D721Med (cell line): ENCODE measurements around the gene SORL1.
"Not testable (repeated sequence)": the region's sequence is repeated elsewhere in the genome, so short reads cannot be mapped to it uniquely, and the experiment has no call there.

Experiments
- DNase-seq: peaks from one replicate; pipeline ENCODE4 v3.0.0; 2011; ENCODE audit warnings: low spot score; ENCODE audit not compliant: insufficient read length
- FAIRE-seq: peaks from 2 replicates; lab custom pipeline; 2011; peaks lifted over from hg19 to GRCh38; lab: Jason Lieb, UNC
- TF ChIP-seq, protein P1 (sequence below): IDR thresholded peaks from 2 replicates; pipeline ENCODE4 v1.5.1; 2012; ENCODE audit warnings: mild to moderate bottlenecking, control low read depth; ENCODE audit not compliant: insufficient read depth; ENCODE audit errors: missing control alignments

SORL1 gene

GRCh38 chr11:121474680-121475079 lies 22.6 kb downstream of the SORL1 start:
- TF ChIP-seq, protein P1, sequence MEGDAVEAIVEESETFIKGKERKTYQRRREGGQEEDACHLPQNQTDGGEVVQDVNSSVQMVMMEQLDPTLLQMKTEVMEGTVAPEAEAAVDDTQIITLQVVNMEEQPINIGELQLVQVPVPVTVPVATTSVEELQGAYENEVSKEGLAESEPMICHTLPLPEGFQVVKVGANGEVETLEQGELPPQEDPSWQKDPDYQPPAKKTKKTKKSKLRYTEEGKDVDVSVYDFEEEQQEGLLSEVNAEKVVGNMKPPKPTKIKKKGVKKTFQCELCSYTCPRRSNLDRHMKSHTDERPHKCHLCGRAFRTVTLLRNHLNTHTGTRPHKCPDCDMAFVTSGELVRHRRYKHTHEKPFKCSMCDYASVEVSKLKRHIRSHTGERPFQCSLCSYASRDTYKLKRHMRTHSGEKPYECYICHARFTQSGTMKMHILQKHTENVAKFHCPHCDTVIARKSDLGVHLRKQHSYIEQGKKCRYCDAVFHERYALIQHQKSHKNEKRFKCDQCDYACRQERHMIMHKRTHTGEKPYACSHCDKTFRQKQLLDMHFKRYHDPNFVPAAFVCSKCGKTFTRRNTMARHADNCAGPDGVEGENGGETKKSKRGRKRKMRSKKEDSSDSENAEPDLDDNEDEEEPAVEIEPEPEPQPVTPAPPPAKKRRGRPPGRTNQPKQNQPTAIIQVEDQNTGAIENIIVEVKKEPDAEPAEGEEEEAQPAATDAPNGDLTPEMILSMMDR = no peak
- DNase-seq (no peak), FAIRE-seq (no peak)

GRCh38 chr11:121476379-121477032 lies 24.4 kb downstream of the SORL1 start:
- DNase-seq = no peak
- no peak for FAIRE-seq

GRCh38 chr11:121478226-121478894 lies 26.2 kb downstream of the SORL1 start:
- FAIRE-seq (no peak), DNase-seq (no peak)
- TF ChIP-seq, protein P1 = no peak

More at GRCh38 chr11:121476379-121477032, 24.4 kb downstream of the SORL1 start:
- TF ChIP-seq, protein P1 = no peak

DNA sequence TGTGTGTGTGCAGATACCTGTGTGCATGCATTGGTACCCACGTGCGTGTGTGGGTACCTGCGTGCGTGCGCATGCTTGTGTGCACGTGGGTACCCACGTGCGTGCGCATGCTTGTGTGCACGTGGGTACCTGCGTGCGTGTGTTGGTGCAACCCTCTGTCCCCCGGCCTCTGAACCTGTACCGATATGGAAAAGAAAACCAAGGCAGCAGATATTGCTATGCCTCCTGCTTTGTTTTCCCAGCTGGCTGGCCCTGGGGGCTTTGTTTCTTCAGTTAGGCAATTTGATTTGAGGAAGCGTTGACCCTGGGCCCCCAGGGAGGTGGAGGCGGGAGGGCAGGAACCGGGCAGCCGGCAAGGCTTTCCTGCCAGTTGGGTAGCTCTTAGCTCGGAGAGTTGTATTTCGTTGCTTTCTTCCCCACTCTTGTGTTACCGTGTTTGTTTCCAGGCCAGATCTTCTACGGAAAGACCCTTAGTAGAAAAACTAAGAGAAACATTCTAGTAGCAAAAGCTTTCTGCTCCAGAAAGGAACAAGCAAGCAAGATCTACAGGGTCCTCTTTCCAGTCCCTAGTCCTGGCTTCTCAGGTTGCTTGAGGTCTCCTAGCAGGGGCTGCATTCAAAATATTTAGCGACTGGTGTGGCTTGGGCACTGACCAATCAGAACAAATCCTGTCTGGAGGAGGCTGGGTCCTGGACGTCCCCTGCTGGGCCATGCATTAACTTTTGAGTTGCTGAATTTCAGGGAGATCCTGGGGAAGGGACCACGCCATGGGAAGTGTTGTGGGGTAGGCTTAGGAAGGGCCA lies 27.0 kb downstream of the SORL1 start:
- DNase-seq (no peak), FAIRE-seq (no peak)
- TF ChIP-seq, protein P1 = no peak

- TF ChIP-seq, protein P1 = no peak
- no peak for FAIRE-seq
- DNase-seq = no peak
These were observed 27.7 kb downstream of the SORL1 start for GRCh38 chr11:121479698-121480238.

DNA sequence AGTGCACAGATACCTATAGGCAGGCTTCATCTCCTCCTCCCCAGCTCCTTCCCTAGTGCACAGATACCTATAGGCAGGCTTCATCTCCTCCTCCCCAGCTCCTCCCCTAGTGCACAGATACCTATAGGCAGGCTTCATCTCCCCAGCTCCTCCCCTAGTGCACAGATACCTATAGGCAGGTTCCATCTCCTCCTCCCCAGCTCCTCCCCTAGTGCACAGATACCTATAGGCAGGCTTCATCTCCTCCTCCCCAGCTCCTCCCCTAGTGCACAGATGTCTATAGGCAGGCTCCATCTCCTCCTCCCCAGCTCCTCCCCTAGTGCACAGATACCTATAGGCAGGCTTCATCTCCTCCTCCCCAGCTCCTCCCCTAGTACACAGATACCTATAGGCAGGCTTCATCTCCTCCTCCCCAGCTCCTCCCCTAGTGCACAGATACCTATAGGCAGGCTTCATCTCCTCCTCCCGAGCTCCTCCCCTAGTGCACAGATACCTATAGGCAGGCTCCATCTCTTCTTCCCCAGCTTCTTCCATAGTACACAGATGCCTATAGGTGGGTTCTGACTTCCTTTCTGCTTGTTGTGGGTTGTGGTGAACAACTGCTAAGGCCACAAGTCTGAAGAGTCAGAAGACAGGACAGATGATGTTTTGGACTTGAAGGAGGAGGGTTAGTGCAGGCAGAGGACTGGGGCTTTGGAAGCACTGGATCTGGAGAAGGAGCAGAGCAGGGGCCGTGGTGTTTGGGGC lies 29.5 kb downstream of the SORL1 start:
- FAIRE-seq, DNase-seq: not testable (repeated sequence)
